WTC11 (cell line): Measurements from ENCODE around the gene RPL35A. TPM values are rescaled to one million over a fixed set of nuclear protein-coding genes. Genes with fewer than 3 reads are reported as not detected.

ENCODE experiments used
- ATAC-seq: fragments of 200-7000 bp; cut with Tn5 transposase; 2 replicates; pipeline ENCODE4 v1.10.0; 2021; ENCODE audit warnings: mild to moderate bottlenecking, moderate library complexity
- CTCF ChIA-PET: fragments of 300-600 bp; sonication (Branson Sonifier 250); formaldehyde crosslinking; loops from one replicate; lab custom pipeline; 2021; ENCODE audit warnings: antibody characterized with exemption; lab: Charles Lee
- POLR2A ChIA-PET: fragments of 350-600 bp; sonication (Branson Sonifier 250); formaldehyde crosslinking; loops from one replicate; lab custom pipeline; 2021; ENCODE audit warnings: antibody characterized with exemption; lab: Charles Lee
- DNase-seq: peaks from one replicate; pipeline ENCODE4 v3.0.0; 2021; ENCODE audit warnings: low spot score
- H3K27ac Mint-ChIP-seq: 2 replicates; pipeline ENCODE4 v1.8.0; 2021; ENCODE audit warnings: mixed read lengths
- H3K27me3 Mint-ChIP-seq: 2 replicates; pipeline ENCODE4 v1.8.0; 2021; ENCODE audit warnings: low read depth, mild to moderate bottlenecking, moderate library complexity, mixed read lengths
- H3K36me3 Mint-ChIP-seq: 2 replicates; pipeline ENCODE4 v1.8.0; 2021; ENCODE audit warnings: mixed read lengths
- H3K4me1 Mint-ChIP-seq: 2 replicates; pipeline ENCODE4 v1.8.0; 2022; ENCODE audit warnings: mixed read lengths
- H3K4me3 Mint-ChIP-seq: 2 replicates; pipeline ENCODE4 v1.8.0; 2021; ENCODE audit warnings: mild to moderate bottlenecking, moderate library complexity, mixed read lengths
- H3K9me3 Mint-ChIP-seq: 2 replicates; pipeline ENCODE4 v1.8.0; 2021; ENCODE audit warnings: mixed read lengths
- AFF4 ChIP-seq: sonication (generic); formaldehyde crosslinking; IDR thresholded peaks from 2 replicates; pipeline ENCODE4 v1.8.1; 2023; ENCODE audit warnings: mild to moderate bottlenecking, missing genetic modification reagents, borderline replicate concordance
- E2F4 ChIP-seq: sonication (generic); formaldehyde crosslinking; IDR thresholded peaks from 2 replicates; pipeline ENCODE4 v1.8.1; 2022; ENCODE audit warnings: low read depth, mild to moderate bottlenecking, moderate library complexity, missing genetic modification reagents, borderline replicate concordance
- FOXJ3 ChIP-seq: sonication (generic); formaldehyde crosslinking; IDR thresholded peaks from 2 replicates; pipeline ENCODE4 v1.9.0; 2021; ENCODE audit warnings: missing genetic modification reagents, mild to moderate bottlenecking, borderline replicate concordance
- FOXP1 ChIP-seq: sonication (generic); formaldehyde crosslinking; IDR thresholded peaks from 2 replicates; pipeline ENCODE4 v1.8.0; 2022; ENCODE audit warnings: missing genetic modification reagents, mild to moderate bottlenecking, moderate library complexity, borderline replicate concordance
- FOXP4 ChIP-seq: sonication (generic); formaldehyde crosslinking; IDR thresholded peaks from 2 replicates; pipeline ENCODE4 v1.8.0; 2022; ENCODE audit warnings: mild to moderate bottlenecking, missing genetic modification reagents
- KAT7 ChIP-seq: sonication (generic); formaldehyde crosslinking; IDR thresholded peaks from 2 replicates; pipeline ENCODE4 v1.8.1; 2023; ENCODE audit warnings: missing genetic modification reagents, mild to moderate bottlenecking, borderline replicate concordance
- STAT6 ChIP-seq: sonication (generic); formaldehyde crosslinking; conservative IDR thresholded peaks from 2 replicates; pipeline ENCODE4 v1.8.1; 2023; ENCODE audit warnings: mild to moderate bottlenecking, low read depth, missing genetic modification reagents, moderate library complexity
- USF2 ChIP-seq: sonication (generic); formaldehyde crosslinking; IDR thresholded peaks from 2 replicates; pipeline ENCODE4 v1.8.1; 2023; ENCODE audit warnings: mild to moderate bottlenecking, missing genetic modification reagents, moderate library complexity
- ZBTB21 ChIP-seq: sonication (generic); formaldehyde crosslinking; IDR thresholded peaks from 2 replicates; pipeline ENCODE4 v1.8.1; 2023; ENCODE audit warnings: mild to moderate bottlenecking, missing genetic modification reagents, borderline replicate concordance
- ZNF138 ChIP-seq: sonication (generic); formaldehyde crosslinking; conservative IDR thresholded peaks from 2 replicates; pipeline ENCODE4 v1.8.1; 2022; ENCODE audit warnings: mild to moderate bottlenecking, moderate library complexity, missing genetic modification reagents
- ZNF512 ChIP-seq: sonication (generic); formaldehyde crosslinking; IDR thresholded peaks from 2 replicates; pipeline ENCODE4 v1.8.1; 2022; ENCODE audit warnings: missing genetic modification reagents, borderline replicate concordance
- total RNA-seq: library from RNA; stranded (reverse); gene quantifications from 3 replicates; pipeline ENCODE4 v1.2.3, GENCODE V29; 2021

Gene RPL35A
- total RNA-seq, 1 experiment from 2014 or later: 1,384 TPM

- TF ChIP-seq ZNF138 (CRISPR knock-in tag) (no peak), E2F4 (CRISPR knock-in tag) (no peak), ZBTB21 (CRISPR knock-in tag) (no peak), FOXP1 (CRISPR knock-in tag) (no peak), ZNF512 (CRISPR knock-in tag) (no peak), AFF4 (CRISPR knock-in tag) (no peak), KAT7 (CRISPR knock-in tag) (no peak), STAT6 (CRISPR knock-in tag) (no peak), FOXJ3 (no peak), FOXP4 (CRISPR knock-in tag) (no peak), USF2 (CRISPR knock-in tag) (no peak)
- TF ChIP-seq, all 79 proteins: peak for 0
- DNase-seq: no peak
- no peaks in the 10 kb centered on the region for H3K36me3 Mint-ChIP-seq
- H3K4me1 Mint-ChIP-seq: peaks cover 18% of the 10 kb centered on the region
- ChIA-PET POLR2A (no interaction called here), CTCF (interaction anchor here (0.5 to 1.1 kb wide), 2 partner anchors 136 to 171 kb away, joined by 3 to 5 read pairs; no protein-coding TSS in a partner anchor)
- no peak for ATAC-seq
- no peaks in the 10 kb centered on the region for H3K9me3 Mint-ChIP-seq
- no peaks in the 10 kb centered on the region for H3K27me3 Mint-ChIP-seq
- H3K27ac Mint-ChIP-seq: no peak overlapping the region
- no peak overlapping the region for H3K4me3 Mint-ChIP-seq
Observed at GRCh38 chr3:197908957-197909701, 40.9 kb upstream of the RPL35A start.
